ENCODE results near the gene AMHR2. TPM values are rescaled to one million over a fixed set of nuclear protein-coding genes. Genes with fewer than 3 reads are reported as not detected.

Gene AMHR2
- total RNA-seq, 4 donors from 2014 or later, result not detected

- 58 to 80% methylated on average over 1 of the region's 1 CpG for WGBS, 2 donors
- TF ChIP-seq EP300 (IDR thresholded peaks at IDR 0.05) (no peak), CTCF (IDR thresholded peaks at IDR 0.05) (no peak), POLR2A (IDR thresholded peaks at IDR 0.05) (no peak)
- H3K36me3 ChIP-seq, result peaks cover 5 to 100% (median 66%) of the 10 kb centered on the region in 3 donors
- no peaks in the 10 kb centered on the region for H3K27me3 ChIP-seq
- no peak overlapping the region for H3K4me3 ChIP-seq
- no peaks in the 10 kb centered on the region for H3K9me3 ChIP-seq
- H3K4me1 ChIP-seq, result peaks cover 0 to 48% (median 1%) of the 10 kb centered on the region in 4 donors
- no peak for DNase-seq (ENCODE audit: low spot score in 2 of 2)
- no peak overlapping the region for H3K27ac ChIP-seq
Measured at GRCh38 chr12:53468282-53468681, 44.6 kb downstream of the AMHR2 start.

- peaks cover 0 to 58% (median 15%) of the 10 kb centered on the region in 4 donors for H3K4me1 ChIP-seq
- no peak overlapping the region for H3K27ac ChIP-seq
- H3K36me3 ChIP-seq, result peaks cover 5 to 99% (median 47%) of the 10 kb centered on the region in 3 donors
- 69 to 86% methylated on average over 1 of the region's 1 CpG for WGBS, 2 donors
- H3K9me3 ChIP-seq, result no peaks in the 10 kb centered on the region
- H3K4me3 ChIP-seq, result no peak overlapping the region
- no peak for DNase-seq (ENCODE audit: low spot score in 2 of 2)
- no peak for TF ChIP-seq CTCF (IDR thresholded peaks at IDR 0.05)
- no peak for TF ChIP-seq EP300 (IDR thresholded peaks at IDR 0.05)
- TF ChIP-seq POLR2A (IDR thresholded peaks at IDR 0.05), result no peak
- H3K27me3 ChIP-seq, result no peaks in the 10 kb centered on the region
Measured at GRCh38 chr12:53472056-53472582, 48.5 kb downstream of the AMHR2 start.

GRCh38 chr12:53474077-53474476 lies 50.4 kb downstream of the AMHR2 start:
- H3K4me1 ChIP-seq, result peaks cover 0 to 73% (median 21%) of the 10 kb centered on the region in 4 donors
- peak overlapping the region in 1 of 4 donors; percentile 50 for H3K27ac ChIP-seq
- 61 to 69% methylated on average over 2 of the region's 2 CpGs for WGBS, 2 donors
- H3K4me3 ChIP-seq, result no peak overlapping the region
- no peaks in the 10 kb centered on the region for H3K27me3 ChIP-seq
- TF ChIP-seq POLR2A (IDR thresholded peaks at IDR 0.05) (no peak), CTCF (IDR thresholded peaks at IDR 0.05) (no peak), EP300 (IDR thresholded peaks at IDR 0.05) (no peak)
- no peak for DNase-seq (ENCODE audit: low spot score in 2 of 2)
- peaks cover 3 to 95% (median 46%) of the 10 kb centered on the region in 3 donors for H3K36me3 ChIP-seq
- H3K9me3 ChIP-seq, result no peaks in the 10 kb centered on the region

GRCh38 chr12:53474819-53475218 lies 51.2 kb downstream of the AMHR2 start:
- Histone ChIP-seq H3K4me1 (peaks cover 0 to 78% (median 21%) of the 10 kb centered on the region in 4 donors), H3K9me3 (no peaks in the 10 kb centered on the region), H3K27ac (peak overlapping the region in 1 of 4 donors; percentile 50), H3K36me3 (peaks cover 3 to 93% (median 38%) of the 10 kb centered on the region in 3 donors), H3K27me3 (no peaks in the 10 kb centered on the region), H3K4me3 (no peak overlapping the region)
- 52 to 56% methylated on average over 13 of the region's 13 CpGs for WGBS, 2 donors
- TF ChIP-seq POLR2A (IDR thresholded peaks at IDR 0.05), result no peak
- TF ChIP-seq CTCF (IDR thresholded peaks at IDR 0.05), result no peak
- TF ChIP-seq EP300 (IDR thresholded peaks at IDR 0.05), result no peak
- no peak for DNase-seq (ENCODE audit: low spot score in 2 of 2)

GRCh38 chr12:53476769-53477209 lies 53.1 kb downstream of the AMHR2 start:
- no peaks in the 10 kb centered on the region for H3K9me3 ChIP-seq
- peaks cover 0 to 91% (median 33%) of the 10 kb centered on the region in 4 donors for H3K4me1 ChIP-seq
- H3K36me3 ChIP-seq, result peaks cover 0 to 93% (median 33%) of the 10 kb centered on the region in 3 donors
- peak overlapping the region in 1 of 4 donors; percentile 65 for H3K27ac ChIP-seq
- TF ChIP-seq CTCF (IDR thresholded peaks at IDR 0.05), result peak in 1 of 5 experiments; percentile 9
- TF ChIP-seq POLR2A (IDR thresholded peaks at IDR 0.05), result no peak
- H3K4me3 ChIP-seq, result no peak overlapping the region
- no peaks in the 10 kb centered on the region for H3K27me3 ChIP-seq
- WGBS, 2 donors, result 64 to 69% methylated on average over 2 of the region's 2 CpGs
- DNase-seq (ENCODE audit: low spot score in 2 of 2), result no peak

Measured in tibial nerve (tissue), 4 donors.